HTR-8/SVneo (cell line): ENCODE measurements around the gene PADI3.

Experiments
- DNase-seq: peaks from one replicate; pipeline ENCODE4 v3.0.0; 2011; ENCODE audit warnings: low spot score, mixed read lengths; ENCODE audit not compliant: insufficient read length
- FAIRE-seq: peaks from 2 replicates; lab custom pipeline; 2011; peaks lifted over from hg19 to GRCh38; lab: Jason Lieb, UNC

The PADI3 gene

DNA sequence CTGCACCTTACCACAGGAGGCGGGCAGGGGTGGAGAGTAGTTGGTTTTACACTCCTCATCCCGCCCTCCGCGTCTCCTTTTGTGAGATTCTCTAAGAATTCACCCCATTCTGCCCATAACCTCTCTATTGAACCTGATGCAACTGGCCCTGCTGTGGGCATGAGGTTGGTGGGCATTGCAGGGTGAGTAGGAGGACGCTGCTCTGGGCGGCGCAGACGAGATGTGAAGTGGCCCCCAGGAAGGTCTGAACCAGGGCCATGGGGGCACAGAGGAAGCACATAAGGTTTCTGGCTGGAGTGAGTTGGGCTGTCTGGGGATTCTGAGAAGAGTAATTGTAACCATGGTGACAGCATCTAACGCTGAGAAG is 35.1 kb upstream of the PADI3 start:
- DNase-seq (no peak), FAIRE-seq (no peak)

DNA sequence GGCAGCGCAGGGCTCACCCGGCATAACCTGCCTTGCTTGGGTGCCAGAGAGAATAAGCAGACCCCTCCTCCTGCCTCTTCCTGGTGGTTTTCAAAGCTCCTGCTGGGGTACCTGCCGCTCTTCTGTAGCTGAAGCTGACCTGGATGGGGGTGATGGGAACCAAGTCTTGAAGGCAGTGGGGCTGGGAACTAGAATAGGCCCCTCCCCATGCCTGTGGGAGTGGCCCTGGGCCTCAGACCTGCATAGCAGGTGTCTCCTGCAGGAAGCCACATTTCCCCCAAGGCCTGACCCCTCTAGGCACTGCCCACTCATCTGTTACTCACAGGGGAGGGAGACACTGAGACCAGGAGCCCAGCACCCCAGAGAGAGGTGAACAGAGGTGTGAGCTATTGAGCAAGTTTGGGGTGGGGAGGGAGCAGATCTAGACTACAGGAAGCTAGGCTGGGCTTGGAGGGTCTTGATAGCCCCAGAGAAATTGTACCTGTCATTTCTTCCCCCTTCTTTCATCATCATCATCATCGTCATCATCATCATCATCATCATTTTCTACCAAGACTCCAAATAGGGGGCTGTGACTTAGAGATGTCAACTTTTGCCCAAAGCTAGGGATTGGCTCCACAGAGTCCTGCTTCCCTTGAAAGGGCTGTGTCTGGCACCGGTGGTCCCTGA is 33.9 kb upstream of the PADI3 start:
- FAIRE-seq = no peak

DNA sequence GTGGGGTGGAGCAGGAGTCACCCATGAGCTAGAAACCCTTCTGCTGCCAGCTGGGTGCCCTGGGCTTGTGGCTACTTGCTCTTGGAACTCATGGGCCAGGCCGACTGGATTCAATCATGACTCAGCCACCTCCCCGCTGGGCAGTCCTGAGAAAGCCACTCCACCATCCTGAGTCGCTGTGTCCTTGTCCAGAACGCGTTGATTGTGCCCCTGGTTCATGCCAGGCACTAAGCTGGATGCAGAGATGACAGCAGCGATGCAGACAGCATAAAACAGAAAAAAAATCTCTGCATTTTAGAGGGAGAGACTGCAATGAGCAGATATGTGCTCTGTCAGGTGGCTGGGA is 33.4 kb upstream of the PADI3 start:
- DNase-seq = no peak
- FAIRE-seq = peak; percentile 23

More for the DNA sequence above, 33.9 kb upstream of the PADI3 start:
- no peak for DNase-seq

- no peak for FAIRE-seq
Observed at GRCh38 chr1:17216078-17216477, 32.8 kb upstream of the PADI3 start.

GRCh38 chr1:17217607-17218006 is 31.3 kb upstream of the PADI3 start:
- FAIRE-seq (no peak), DNase-seq (no peak)

More at GRCh38 chr1:17216078-17216477, 32.8 kb upstream of the PADI3 start:
- no peak for DNase-seq

- no peak for FAIRE-seq
- no peak for DNase-seq
Observed at GRCh38 chr1:17218939-17219338, 30.0 kb upstream of the PADI3 start.

- FAIRE-seq = no peak
- DNase-seq = no peak
Observed at GRCh38 chr1:17220287-17220686, 28.6 kb upstream of the PADI3 start.

GRCh38 chr1:17222557-17222956 is 26.3 kb upstream of the PADI3 start:
- DNase-seq = no peak
- FAIRE-seq = no peak

DNA sequence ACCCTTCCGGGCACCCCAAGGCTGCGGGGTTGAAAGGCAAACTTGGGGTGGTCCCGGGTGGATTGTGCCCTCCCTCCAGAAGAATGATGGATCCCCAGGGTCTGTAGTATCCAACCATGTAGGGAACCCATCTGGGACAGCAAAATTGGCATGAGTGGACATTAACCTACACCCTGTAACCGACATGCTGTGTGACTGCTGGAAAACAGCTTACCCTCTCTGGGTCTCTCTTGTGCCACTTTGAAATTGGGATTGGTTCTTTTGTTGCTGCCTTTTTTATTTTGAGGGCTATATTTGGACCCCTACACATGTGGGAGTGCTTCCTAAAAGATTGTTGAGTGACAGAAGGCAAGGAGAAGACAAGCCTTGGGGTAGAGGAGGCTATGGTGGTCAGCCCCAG is 24.5 kb upstream of the PADI3 start:
- FAIRE-seq (no peak), DNase-seq (no peak)

- DNase-seq = no peak
- FAIRE-seq = no peak
Observed at GRCh38 chr1:17225140-17225539, 23.8 kb upstream of the PADI3 start.

GRCh38 chr1:17227358-17227915 is 21.5 kb upstream of the PADI3 start:
- FAIRE-seq (no peak), DNase-seq (no peak)

DNA sequence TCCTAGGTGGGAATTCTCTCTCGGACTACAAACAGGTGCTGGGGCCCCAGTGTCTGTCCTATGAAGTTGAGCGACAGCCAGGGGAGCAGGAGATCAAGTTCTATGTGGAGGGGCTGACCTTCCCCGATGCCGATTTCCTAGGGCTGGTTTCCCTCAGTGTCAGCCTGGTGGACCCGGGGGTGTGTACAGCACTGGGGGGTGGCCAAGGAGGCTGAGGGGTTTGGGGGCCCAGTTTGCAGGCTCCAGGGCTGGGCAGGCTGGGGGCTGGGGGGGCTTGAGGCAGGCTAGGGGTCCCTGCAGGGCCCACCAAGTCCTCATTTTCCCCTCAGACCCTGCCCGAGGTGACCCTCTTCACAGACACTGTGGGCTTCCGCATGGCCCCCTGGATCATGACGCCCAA is 20.3 kb upstream of the PADI3 start:
- DNase-seq (no peak), FAIRE-seq (no peak)

GRCh38 chr1:17229379-17229778 is 19.5 kb upstream of the PADI3 start:
- DNase-seq = no peak
- FAIRE-seq = no peak

GRCh38 chr1:17230106-17230505 is 18.8 kb upstream of the PADI3 start:
- DNase-seq (no peak), FAIRE-seq (no peak)

- no peak for FAIRE-seq
Observed at GRCh38 chr1:17230671-17231310, 18.1 kb upstream of the PADI3 start.

GRCh38 chr1:17232759-17233661 is 15.9 kb upstream of the PADI3 start:
- DNase-seq = peak; percentile 64
- peak; percentile 13 for FAIRE-seq

More at GRCh38 chr1:17230671-17231310, 18.1 kb upstream of the PADI3 start:
- no peak for DNase-seq

- FAIRE-seq = peak; percentile 97
- DNase-seq = peak; percentile 88
Observed at GRCh38 chr1:17233675-17234320, 15.1 kb upstream of the PADI3 start.

DNA sequence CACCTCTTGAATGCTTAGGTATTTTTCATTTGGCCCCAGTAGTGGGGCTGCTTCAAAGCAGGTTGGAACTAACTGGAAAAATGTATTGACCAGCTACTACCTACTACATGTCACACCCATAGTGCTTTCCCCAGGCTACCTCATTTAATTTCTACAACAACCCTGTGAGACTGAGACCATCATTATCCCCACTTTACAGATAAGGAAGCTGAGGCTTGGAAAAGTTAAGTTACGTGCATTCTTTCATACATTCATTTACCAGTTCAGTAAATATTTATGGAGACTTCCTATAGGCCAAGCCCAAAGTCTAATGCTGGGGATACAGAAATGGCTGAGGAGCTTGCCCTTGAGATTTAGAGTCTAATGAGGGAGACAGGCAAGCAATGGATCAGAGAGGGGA is 14.5 kb upstream of the PADI3 start:
- DNase-seq (no peak), FAIRE-seq (no peak)

GRCh38 chr1:17235135-17235885 is 13.6 kb upstream of the PADI3 start:
- no peak for DNase-seq
- FAIRE-seq = no peak
